ENCODE measurements around the gene ACKR1.

DNA sequence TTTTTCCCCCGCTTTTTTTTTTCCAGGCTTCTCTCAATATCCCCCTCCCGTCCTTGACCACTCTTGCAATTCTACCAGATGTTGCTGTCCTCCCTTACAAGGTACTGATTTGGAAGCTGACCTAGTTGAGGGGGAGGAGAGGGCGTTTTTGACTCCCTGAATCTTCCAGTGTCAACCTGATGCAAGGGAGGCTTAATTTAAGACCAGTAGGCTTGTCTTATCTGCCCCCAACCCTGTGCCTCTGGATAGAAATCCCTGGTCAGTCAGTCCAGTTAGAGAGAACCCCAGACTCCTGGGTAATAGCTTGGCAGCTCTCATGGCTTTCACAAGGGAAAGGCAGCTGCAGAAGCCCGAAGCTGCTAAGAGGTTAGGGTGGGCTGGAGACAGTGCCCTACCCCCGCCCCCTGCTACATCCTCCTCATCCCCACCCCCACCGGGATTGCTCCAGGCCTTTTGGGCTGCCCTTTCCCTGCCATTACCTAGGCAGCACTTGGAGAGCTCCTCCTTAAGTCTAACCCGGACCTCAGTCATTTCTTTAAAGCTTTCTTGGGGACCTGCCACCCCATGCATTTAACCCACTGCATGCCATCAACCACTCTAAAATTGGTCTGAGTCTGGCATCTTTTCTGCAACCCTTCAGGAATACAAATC lies 3.6 kb downstream of the ACKR1 start:
- TF ChIP-seq, protein P1, sequence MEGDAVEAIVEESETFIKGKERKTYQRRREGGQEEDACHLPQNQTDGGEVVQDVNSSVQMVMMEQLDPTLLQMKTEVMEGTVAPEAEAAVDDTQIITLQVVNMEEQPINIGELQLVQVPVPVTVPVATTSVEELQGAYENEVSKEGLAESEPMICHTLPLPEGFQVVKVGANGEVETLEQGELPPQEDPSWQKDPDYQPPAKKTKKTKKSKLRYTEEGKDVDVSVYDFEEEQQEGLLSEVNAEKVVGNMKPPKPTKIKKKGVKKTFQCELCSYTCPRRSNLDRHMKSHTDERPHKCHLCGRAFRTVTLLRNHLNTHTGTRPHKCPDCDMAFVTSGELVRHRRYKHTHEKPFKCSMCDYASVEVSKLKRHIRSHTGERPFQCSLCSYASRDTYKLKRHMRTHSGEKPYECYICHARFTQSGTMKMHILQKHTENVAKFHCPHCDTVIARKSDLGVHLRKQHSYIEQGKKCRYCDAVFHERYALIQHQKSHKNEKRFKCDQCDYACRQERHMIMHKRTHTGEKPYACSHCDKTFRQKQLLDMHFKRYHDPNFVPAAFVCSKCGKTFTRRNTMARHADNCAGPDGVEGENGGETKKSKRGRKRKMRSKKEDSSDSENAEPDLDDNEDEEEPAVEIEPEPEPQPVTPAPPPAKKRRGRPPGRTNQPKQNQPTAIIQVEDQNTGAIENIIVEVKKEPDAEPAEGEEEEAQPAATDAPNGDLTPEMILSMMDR (IDR thresholded peaks at IDR 0.05), result no peak
- no peak for TF ChIP-seq EP300 (IDR thresholded peaks at IDR 0.05)
- TF ChIP-seq POLR2A (IDR thresholded peaks at IDR 0.05), result no peak
- TF ChIP-seq POLR2AphosphoS5 (IDR thresholded peaks at IDR 0.05), result no peak

Data from upper lobe of left lung (tissue), 4 donors.